ENCODE measurements around the gene MARCO.
"Not testable (repeated sequence)": the region's sequence is repeated elsewhere in the genome, so short reads cannot be mapped to it uniquely, and the experiment has no call there.

Gene MARCO

GRCh38 chr2:119029297-119029696, 87.3 kb downstream of the MARCO start:
- POLR2A ChIA-PET: no interaction called here
- no peak for DNase-seq (ENCODE audit: extremely low spot score)
- TF ChIP-seq, protein P1, sequence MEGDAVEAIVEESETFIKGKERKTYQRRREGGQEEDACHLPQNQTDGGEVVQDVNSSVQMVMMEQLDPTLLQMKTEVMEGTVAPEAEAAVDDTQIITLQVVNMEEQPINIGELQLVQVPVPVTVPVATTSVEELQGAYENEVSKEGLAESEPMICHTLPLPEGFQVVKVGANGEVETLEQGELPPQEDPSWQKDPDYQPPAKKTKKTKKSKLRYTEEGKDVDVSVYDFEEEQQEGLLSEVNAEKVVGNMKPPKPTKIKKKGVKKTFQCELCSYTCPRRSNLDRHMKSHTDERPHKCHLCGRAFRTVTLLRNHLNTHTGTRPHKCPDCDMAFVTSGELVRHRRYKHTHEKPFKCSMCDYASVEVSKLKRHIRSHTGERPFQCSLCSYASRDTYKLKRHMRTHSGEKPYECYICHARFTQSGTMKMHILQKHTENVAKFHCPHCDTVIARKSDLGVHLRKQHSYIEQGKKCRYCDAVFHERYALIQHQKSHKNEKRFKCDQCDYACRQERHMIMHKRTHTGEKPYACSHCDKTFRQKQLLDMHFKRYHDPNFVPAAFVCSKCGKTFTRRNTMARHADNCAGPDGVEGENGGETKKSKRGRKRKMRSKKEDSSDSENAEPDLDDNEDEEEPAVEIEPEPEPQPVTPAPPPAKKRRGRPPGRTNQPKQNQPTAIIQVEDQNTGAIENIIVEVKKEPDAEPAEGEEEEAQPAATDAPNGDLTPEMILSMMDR (IDR thresholded peaks at IDR 0.05; ENCODE audit: control extremely low read depth, extremely low read depth, low read depth, missing control alignments): no peak
- CTCF ChIA-PET: interaction anchor here (0.9 to 1.6 kb wide), 5 partner anchors 12 to 262 kb away, joined by 3 to 5 read pairs (median 3); no protein-coding TSS in a partner anchor

DNA sequence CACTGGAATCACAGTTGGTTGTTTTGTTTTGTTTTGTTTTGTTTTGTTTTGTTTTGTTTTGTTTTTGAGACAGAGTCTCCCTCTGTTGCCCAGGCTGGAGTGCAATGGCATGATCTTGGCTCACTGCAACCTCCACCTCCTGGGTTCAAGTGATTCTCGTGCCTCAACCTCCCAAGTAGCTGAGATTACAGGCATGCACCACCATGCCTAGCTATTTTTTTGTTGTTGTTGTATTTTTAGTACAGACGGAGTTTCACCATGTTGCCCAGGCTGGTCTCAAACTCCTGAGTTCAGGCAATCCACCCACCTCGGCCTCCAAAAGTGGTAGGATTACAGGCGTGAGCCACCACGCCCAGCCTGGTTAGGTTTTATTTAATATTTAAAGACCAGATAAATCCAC, 95.9 kb downstream of the MARCO start:
- CTCF ChIA-PET: interaction anchor here (0.9 kb wide), 1 partner anchor 10 kb away, joined by 3 read pairs; no protein-coding TSS in a partner anchor

GRCh38 chr2:119040730-119041129, 98.7 kb downstream of the MARCO start:
- POLR2A ChIA-PET: no interaction called here

More for the DNA sequence above, 95.9 kb downstream of the MARCO start:
- POLR2A ChIA-PET; DNase-seq (ENCODE audit: extremely low spot score): not testable (repeated sequence)

More at GRCh38 chr2:119040730-119041129, 98.7 kb downstream of the MARCO start:
- CTCF ChIA-PET: interaction anchor here (0.9 kb wide), 1 partner anchor 159 kb away, joined by 3 read pairs; no protein-coding TSS in a partner anchor
- TF ChIP-seq, protein P1 (IDR thresholded peaks at IDR 0.05; ENCODE audit: control extremely low read depth, extremely low read depth, low read depth, missing control alignments): no peak
- no peak for DNase-seq (ENCODE audit: extremely low spot score)

Measured in GM10248 (cell line).